Measurements from ENCODE around the gene PDE7B. TPM values are rescaled to one million over a fixed set of nuclear protein-coding genes. Genes with fewer than 3 reads are reported as not detected.

PDE7B gene
- total RNA-seq, 1 donor from 2014 or later: 12.6 TPM

GRCh38 chr6:136060759-136061158, 209.3 kb downstream of the PDE7B start:
- H3K27me3 ChIP-seq (ENCODE audit: low read depth): no peaks in the 10 kb centered on the region
- intact Hi-C loops (cut with micrococcal nuclease): no loop called here
- peaks cover 85% of the 10 kb centered on the region for H3K4me1 ChIP-seq
- DNase-seq: no peak
- H3K9me3 ChIP-seq (replicated peaks): no peaks in the 10 kb centered on the region
- H3K4me3 ChIP-seq: no peak overlapping the region
- no peaks in the 10 kb centered on the region for H3K36me3 ChIP-seq
- H3K27ac ChIP-seq (replicated peaks): peak overlapping the region; percentile 60
- TF ChIP-seq CTCF (IDR thresholded peaks at IDR 0.05; ENCODE audit: borderline replicate concordance): no peak

- no peak for TF ChIP-seq CTCF (IDR thresholded peaks at IDR 0.05; ENCODE audit: borderline replicate concordance)
- DNase-seq: no peak
- intact Hi-C loops (cut with micrococcal nuclease): no loop called here
- H3K27me3 ChIP-seq (ENCODE audit: low read depth): no peaks in the 10 kb centered on the region
- H3K9me3 ChIP-seq (replicated peaks): no peaks in the 10 kb centered on the region
- no peak overlapping the region for H3K4me3 ChIP-seq
- H3K4me1 ChIP-seq: peaks cover 89% of the 10 kb centered on the region
- H3K36me3 ChIP-seq: no peaks in the 10 kb centered on the region
- peak overlapping the region; percentile 60 for H3K27ac ChIP-seq (replicated peaks)
Measured at GRCh38 chr6:136061701-136062100, 210.2 kb downstream of the PDE7B start.

GRCh38 chr6:136063096-136063495, 211.6 kb downstream of the PDE7B start:
- H3K9me3 ChIP-seq (replicated peaks): no peaks in the 10 kb centered on the region
- intact Hi-C loops (cut with micrococcal nuclease): no loop called here
- peak overlapping the region; percentile 4 for H3K27ac ChIP-seq (replicated peaks)
- no peaks in the 10 kb centered on the region for H3K27me3 ChIP-seq (ENCODE audit: low read depth)
- no peaks in the 10 kb centered on the region for H3K36me3 ChIP-seq
- no peak overlapping the region for H3K4me3 ChIP-seq
- peaks cover 92% of the 10 kb centered on the region for H3K4me1 ChIP-seq
- TF ChIP-seq CTCF (IDR thresholded peaks at IDR 0.05; ENCODE audit: borderline replicate concordance): no peak
- DNase-seq: no peak

- peaks cover 91% of the 10 kb centered on the region for H3K4me1 ChIP-seq
- DNase-seq: no peak
- H3K9me3 ChIP-seq (replicated peaks): no peaks in the 10 kb centered on the region
- H3K27me3 ChIP-seq (ENCODE audit: low read depth): no peaks in the 10 kb centered on the region
- intact Hi-C loops (cut with micrococcal nuclease): no loop called here
- no peaks in the 10 kb centered on the region for H3K36me3 ChIP-seq
- no peak for TF ChIP-seq CTCF (IDR thresholded peaks at IDR 0.05; ENCODE audit: borderline replicate concordance)
- H3K27ac ChIP-seq (replicated peaks): peak overlapping the region; percentile 88
- H3K4me3 ChIP-seq: no peak overlapping the region
Measured at GRCh38 chr6:136066005-136066404, 214.5 kb downstream of the PDE7B start.

- H3K36me3 ChIP-seq: no peaks in the 10 kb centered on the region
- intact Hi-C loops (cut with micrococcal nuclease): no loop called here
- H3K4me1 ChIP-seq: peaks cover 92% of the 10 kb centered on the region
- no peak for DNase-seq
- H3K9me3 ChIP-seq (replicated peaks): no peaks in the 10 kb centered on the region
- H3K27ac ChIP-seq (replicated peaks): peak overlapping the region; percentile 88
- no peak for TF ChIP-seq CTCF (IDR thresholded peaks at IDR 0.05; ENCODE audit: borderline replicate concordance)
- no peaks in the 10 kb centered on the region for H3K27me3 ChIP-seq (ENCODE audit: low read depth)
- no peak overlapping the region for H3K4me3 ChIP-seq
Measured at GRCh38 chr6:136067731-136068341, 216.3 kb downstream of the PDE7B start.

Data from left ventricle myocardium inferior (tissue), 1 donor.